Hypothalamus (tissue), 51 donors: ENCODE measurements around the gene GSAP.
"Not testable (repeated sequence)": the region's sequence is repeated elsewhere in the genome, so short reads cannot be mapped to it uniquely, and the experiment has no call there.

ENCODE experiments used
- DNase-seq, 51 donors: peaks; one replicate each; lab custom pipeline; 2025; lab: John Stamatoyannopoulos, UW

Gene GSAP

GRCh38 chr7:77360969-77361368 is 55.2 kb downstream of the GSAP start:
- DNase-seq: no peak

DNA sequence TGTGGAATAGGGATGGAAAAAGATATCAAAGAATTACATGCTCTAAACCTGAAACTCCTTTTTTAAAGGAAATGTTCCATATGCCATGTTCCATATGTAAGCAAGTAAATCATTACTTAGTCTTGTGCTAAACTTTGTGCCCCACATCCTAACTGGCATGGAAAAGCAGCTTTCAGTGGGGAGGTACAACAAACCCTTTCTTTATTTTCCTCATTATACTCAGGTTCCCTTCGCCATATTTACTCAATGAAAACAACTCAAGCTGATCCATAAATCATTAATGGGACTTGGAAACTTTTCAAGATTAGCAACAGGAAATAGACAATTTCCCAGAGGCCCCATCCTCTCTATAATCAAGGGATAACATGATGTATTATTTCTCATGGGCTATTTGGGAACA is 56.0 kb downstream of the GSAP start:
- no peak for DNase-seq

GRCh38 chr7:77359599-77359998 is 56.5 kb downstream of the GSAP start:
- no peak for DNase-seq

DNA sequence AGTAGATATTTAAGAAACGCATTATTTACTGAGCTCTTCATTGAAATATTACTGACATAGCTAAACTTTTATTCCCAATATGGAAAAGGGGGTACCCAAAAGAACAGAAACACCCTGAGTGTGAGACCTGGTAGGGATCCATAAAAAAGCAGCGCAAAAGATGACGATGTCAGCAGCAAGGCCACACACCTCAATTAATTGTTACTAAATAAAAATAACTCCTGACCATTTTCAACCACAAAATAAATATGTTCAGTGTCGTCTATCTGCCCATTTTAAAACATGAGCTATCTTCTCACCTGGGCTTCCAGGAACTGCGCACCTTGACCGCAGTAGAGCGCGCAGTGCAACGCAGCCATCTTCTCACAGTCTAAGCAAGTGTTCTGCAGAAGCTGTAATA is 61.2 kb downstream of the GSAP start:
- no peak for DNase-seq

DNA sequence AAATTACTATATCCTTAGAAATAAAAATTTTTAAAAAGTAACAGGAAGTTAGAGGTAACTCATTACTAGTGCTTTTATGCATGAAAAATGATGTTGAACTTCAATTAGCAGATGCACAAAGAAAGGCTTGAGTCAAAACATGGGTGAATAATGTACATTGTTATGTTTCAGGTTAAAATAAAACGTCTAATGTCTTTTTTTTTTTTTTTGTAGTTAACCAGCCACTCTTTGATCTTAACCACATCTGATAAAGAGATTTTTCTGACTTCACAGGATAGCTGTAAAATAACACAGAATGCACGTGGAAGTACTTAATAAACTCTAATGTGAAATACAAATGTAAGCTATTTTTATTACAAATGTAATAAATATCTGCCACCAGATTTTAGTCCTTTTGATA is 61.7 kb downstream of the GSAP start:
- DNase-seq: no peak

DNA sequence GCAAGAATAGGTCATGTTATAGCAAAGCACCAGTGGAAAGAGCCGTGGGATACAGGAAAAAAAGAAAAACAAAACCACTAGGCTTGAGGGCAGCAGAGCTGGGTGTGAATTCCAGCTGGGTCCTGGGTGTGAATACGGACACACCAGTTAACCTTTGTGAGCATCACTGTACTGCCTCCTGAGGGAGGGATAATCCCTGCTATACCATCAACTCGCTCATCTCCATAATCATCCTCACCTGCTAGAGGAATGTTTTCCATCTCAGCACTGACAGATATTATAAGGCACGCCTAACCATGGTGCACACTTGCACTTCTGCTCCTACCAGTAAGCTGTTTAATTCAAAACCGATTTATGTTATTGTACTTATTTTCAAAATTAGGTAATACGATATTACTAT is 62.2 kb downstream of the GSAP start:
- DNase-seq: no peak

DNA sequence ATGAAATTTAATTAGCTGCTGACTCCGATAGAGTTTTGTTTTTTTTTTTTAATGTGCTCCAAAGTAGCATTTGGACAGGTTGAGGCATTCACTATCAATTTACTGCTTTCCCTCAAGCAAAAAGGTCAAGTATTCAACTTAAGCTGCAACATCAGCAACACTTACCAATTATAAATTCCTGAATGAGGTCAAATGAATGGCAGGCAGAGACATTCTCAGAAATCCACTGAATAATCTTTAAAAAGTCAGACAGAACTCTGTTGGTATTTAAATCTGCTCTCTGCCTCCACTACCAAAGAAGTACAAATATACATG is 62.8 kb downstream of the GSAP start:
- DNase-seq: no peak

DNA sequence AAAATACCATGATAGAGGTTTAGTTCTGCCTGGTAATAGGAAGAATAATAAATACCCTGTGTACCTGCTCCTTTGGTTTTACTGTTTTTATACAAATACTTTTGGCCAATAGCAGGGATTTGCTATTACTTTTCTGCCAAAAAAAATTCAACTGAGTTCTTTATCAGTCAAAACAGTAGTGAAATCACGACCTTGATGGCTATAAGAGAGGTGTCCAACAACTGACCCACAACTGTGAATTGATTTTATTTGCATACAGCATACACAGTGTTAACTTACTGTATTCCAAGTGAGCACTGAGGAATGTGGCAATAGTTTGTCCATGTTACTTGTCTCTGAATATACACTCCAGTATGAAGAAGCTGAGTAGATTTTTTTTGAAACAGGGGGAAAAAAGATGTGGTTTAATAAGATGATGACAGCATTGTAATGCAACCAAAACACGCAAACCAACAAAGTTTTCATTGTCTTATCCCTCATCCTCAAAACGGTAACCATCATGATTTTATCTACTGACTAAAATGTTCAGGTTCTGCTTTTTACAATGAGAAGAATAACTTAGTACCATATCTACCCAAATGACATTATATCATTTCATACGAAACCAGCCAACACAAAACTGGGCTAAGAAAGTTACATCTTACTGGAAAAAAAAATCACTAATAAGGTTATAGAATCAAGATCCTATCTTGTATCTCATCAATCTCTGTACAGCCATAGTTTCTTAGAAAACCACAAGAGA is 63.3 kb downstream of the GSAP start:
- DNase-seq: no peak

GRCh38 chr7:77351539-77352004 is 64.6 kb downstream of the GSAP start:
- DNase-seq: peak in 1 of 51 donors; percentile 9

- no peak for DNase-seq
These were observed 67.0 kb downstream of the GSAP start for GRCh38 chr7:77349141-77349540.

DNA sequence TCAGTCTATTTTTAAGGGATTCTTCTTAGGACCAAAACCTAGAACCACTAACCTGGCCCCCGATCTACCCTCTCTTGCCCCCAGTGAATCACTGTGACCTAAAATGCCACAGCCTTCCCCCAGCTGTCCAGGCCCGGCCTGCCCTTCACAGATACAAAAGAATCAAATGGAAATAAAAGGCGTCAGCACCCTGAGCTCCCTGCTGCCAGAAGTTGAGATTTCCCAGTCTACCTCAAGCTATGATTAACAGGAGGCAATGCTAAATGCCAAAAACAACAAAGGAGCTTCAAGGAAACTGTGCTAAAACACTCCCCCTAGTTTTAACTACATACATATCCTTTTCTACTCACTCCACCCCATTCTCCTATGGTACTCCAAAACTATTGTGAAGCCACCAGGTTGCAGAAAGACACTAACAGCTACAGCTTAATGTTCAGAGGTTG is 67.8 kb downstream of the GSAP start:
- DNase-seq: no peak

DNA sequence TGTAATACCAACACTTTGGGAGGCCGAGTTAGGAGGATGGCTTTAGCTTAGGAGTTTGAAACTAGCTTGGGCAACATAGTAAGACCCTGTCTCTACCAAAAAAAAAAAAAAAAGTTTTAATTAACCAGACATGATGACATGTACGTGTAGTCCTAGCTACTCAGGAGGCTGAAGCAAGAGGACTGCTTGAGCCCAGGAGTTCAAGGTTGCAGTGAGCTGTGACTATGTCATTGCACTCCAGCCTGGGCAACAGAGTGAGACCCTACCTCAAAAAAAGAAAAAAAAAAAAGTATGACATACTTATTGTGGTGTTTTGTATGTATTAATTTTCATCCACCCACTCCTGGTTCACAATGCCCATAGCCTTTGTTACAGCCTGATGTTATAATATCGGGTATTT is 69.7 kb downstream of the GSAP start:
- DNase-seq: no peak

DNA sequence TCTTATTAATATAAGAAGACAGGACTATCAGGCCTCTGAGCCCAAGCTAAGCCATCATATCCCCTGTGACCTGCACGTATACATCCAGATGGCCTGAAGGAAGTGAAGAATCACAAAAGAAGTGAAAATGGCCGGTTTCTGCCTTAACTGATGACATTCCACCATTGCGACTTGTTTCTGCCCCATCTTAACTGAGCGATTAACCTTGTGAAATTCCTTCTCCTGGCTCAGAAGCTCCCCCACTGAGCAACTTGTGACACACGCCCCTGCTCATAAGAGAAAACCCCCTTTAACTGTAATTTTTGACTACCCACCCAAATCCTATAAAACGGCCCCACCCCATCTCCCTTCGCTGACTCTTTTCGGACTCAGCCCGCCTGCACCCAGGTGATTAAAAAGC is 70.7 kb downstream of the GSAP start:
- not testable (repeated sequence) for DNase-seq

DNA sequence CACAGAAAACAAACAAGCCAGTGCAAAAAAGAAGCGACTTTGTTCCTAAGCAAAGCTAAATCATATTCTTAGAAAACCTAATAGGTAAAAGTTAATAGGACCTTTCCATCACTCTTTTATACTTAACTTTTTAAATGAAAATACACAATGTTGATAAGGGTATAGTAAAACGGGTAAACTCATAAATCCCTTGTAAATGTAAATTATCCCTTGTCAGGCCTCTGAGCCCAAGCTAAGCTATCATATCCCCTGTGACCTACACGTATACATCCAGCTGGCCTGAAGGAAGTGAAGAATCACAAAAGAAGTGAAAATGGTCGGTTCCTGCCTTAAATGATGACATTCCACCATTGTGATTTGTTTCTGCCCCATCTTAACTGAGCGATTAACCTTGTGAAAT is 76.4 kb downstream of the GSAP start:
- DNase-seq: no peak

DNA sequence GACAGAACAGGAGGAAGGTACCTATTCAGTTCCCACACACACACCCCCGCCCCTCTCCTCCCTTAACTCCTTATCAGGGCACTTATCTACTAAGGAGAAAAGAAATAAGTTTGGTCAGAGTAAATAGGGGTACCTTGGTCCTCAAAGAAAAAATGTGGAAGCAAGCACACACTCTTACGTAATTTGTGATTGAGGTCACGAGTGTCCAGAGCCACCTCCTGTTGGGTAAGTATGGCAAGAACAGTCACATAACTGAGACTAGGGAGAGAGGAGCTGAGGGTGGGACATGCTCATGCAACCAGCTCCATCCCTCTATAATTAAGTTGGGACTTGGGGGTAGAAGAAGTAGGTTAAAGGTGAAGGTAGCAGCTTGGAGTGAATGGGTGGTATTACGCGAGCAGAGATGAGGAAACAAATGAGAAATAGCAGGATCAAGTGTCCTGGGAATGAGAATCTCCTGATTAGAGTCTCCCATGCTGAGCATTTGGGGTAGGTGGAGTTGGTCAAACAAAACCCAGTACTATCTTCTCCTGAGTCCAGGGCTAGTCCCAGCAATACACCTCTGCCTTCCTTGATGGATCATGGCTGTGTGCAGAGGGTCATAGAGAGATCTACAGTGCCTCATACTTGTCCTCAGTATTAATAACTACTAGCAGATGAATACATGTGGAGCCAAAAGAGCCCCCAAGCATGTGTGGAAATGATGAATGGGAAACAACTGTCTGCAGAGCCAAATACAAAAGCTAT is 77.1 kb downstream of the GSAP start:
- DNase-seq: no peak

GRCh38 chr7:77338260-77338659 is 77.9 kb downstream of the GSAP start:
- no peak for DNase-seq

DNA sequence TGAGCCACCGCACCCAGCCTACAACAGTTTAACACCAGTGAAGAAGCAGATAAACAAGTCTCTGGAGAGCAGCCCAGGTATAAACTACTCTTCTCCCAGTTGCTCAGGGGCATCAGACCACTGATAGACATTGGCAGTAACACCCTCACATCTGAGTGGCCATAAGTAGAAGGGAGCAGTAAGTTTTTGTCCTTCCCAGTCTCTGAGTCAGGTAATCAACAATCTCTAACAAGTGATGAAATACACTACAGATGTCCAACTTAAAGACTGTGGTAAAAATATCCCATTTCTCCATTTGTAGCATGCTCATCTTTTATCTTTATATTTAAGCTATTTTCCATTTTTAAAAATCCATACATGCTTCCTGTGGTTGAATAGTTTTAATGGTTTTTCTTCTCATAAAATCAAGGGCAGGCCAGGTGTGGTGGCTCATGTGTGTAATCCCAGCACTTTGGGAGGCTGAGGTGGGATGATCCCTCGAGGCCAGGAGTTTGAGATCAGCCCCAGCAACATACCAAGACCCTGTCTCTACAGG is 78.6 kb downstream of the GSAP start:
- DNase-seq: no peak

- DNase-seq: no peak
These were observed 80.6 kb downstream of the GSAP start for GRCh38 chr7:77335581-77335980.

GRCh38 chr7:77334039-77334438 is 82.1 kb downstream of the GSAP start:
- not testable (repeated sequence) for DNase-seq

DNA sequence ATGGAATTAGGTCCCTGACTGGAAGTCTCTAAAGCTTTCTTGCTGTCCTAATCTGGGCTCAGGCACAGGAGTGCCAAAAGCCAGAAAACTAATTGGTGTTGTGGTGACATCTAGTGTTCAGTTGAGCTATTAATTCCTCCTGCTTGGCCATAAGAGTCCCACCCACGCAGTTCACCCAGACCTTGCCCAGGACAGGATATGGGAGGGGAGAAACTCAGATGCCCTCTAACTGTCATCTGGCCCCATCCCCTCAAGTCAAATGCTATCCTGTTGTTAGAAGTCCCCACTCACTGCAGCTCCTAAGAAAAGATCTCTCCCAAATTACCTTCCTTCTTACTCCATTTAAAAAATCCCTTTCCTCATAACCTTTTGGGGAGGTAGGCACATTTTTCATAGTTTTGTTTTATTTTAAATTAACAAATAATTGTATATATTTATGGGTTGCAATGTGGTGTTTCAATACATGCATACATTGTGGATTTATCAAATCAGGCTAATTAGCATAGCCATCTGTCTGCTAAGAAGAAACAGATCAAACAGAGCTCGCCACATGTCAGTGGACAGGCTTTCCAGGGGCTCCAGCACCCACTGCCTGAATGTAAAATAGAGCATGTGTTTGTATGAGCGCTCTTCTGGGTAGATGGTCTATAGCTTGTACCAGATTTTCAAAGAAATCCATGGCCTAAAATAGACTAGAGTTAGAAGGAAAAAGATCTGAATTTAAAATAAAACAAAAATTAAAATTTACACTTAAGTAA is 84.0 kb downstream of the GSAP start:
- DNase-seq: peak in 23 of 51 donors; percentile 4 to 74 (median 43)

GRCh38 chr7:77330169-77330882 is 85.8 kb downstream of the GSAP start:
- no peak for DNase-seq
